ENCODE data around the gene MDM1. TPM values are rescaled to one million over a fixed set of nuclear protein-coding genes. Genes with fewer than 3 reads are reported as not detected.

MDM1 gene
- total and polyA plus RNA-seq, 2 experiments from 2014 or later = 3.6 to 14.9 TPM

GRCh38 chr12:68252077-68252476 lies 80.1 kb downstream of the MDM1 start:
- TF ChIP-seq, protein P1, sequence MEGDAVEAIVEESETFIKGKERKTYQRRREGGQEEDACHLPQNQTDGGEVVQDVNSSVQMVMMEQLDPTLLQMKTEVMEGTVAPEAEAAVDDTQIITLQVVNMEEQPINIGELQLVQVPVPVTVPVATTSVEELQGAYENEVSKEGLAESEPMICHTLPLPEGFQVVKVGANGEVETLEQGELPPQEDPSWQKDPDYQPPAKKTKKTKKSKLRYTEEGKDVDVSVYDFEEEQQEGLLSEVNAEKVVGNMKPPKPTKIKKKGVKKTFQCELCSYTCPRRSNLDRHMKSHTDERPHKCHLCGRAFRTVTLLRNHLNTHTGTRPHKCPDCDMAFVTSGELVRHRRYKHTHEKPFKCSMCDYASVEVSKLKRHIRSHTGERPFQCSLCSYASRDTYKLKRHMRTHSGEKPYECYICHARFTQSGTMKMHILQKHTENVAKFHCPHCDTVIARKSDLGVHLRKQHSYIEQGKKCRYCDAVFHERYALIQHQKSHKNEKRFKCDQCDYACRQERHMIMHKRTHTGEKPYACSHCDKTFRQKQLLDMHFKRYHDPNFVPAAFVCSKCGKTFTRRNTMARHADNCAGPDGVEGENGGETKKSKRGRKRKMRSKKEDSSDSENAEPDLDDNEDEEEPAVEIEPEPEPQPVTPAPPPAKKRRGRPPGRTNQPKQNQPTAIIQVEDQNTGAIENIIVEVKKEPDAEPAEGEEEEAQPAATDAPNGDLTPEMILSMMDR (IDR thresholded peaks at IDR 0.05; ENCODE audit: poor library complexity) = no peak
- TF ChIP-seq EZH2phosphoT487 (IDR thresholded peaks at IDR 0.05; ENCODE audit: low read depth, severe bottlenecking, unreplicated experiment) (no peak), EZH2 (IDR thresholded peaks at IDR 0.05; ENCODE audit: borderline replicate concordance) (no peak)
- no peak overlapping the region for H3K4me3 ChIP-seq
- no peaks in the 10 kb centered on the region for H3K79me2 ChIP-seq
- no peak overlapping the region for H3K27ac ChIP-seq
- H4K20me1 ChIP-seq (ENCODE audit: insufficient read depth, poor library complexity, severe bottlenecking) = no peaks in the 10 kb centered on the region
- no peaks in the 10 kb centered on the region for H3K4me1 ChIP-seq (ENCODE audit: insufficient read depth)
- no peak for DNase-seq (ENCODE audit: low spot score)
- WGBS (ENCODE audit: low lambda C conversion rate, missing lambda C conversion rate) = 87% methylated on average over 5 of the region's 5 CpGs
- no peak overlapping the region for H3K4me2 ChIP-seq
- no peaks in the 10 kb centered on the region for H3K9me3 ChIP-seq (ENCODE audit: low read depth)
- no peaks in the 10 kb centered on the region for H3K27me3 ChIP-seq
- H3K36me3 ChIP-seq (replicated peaks; ENCODE audit: insufficient read depth, low read depth) = no peaks in the 10 kb centered on the region
- no peaks in the 10 kb centered on the region for H3K9me2 ChIP-seq (replicated peaks; ENCODE audit: insufficient read depth)
- no peak overlapping the region for H2AFZ ChIP-seq

- no peak overlapping the region for H3K4me3 ChIP-seq
- WGBS (ENCODE audit: low lambda C conversion rate, missing lambda C conversion rate) = 72% methylated on average over 3 of the region's 3 CpGs
- H4K20me1 ChIP-seq (ENCODE audit: insufficient read depth, poor library complexity, severe bottlenecking) = no peaks in the 10 kb centered on the region
- H2AFZ ChIP-seq = no peak overlapping the region
- H3K27me3 ChIP-seq = no peaks in the 10 kb centered on the region
- H3K9me2 ChIP-seq (replicated peaks; ENCODE audit: insufficient read depth) = no peaks in the 10 kb centered on the region
- no peaks in the 10 kb centered on the region for H3K36me3 ChIP-seq (replicated peaks; ENCODE audit: insufficient read depth, low read depth)
- H3K9me3 ChIP-seq (ENCODE audit: low read depth) = no peaks in the 10 kb centered on the region
- DNase-seq (ENCODE audit: low spot score) = no peak
- no peak overlapping the region for H3K4me2 ChIP-seq
- no peaks in the 10 kb centered on the region for H3K79me2 ChIP-seq
- peaks cover 10% of the 10 kb centered on the region for H3K4me1 ChIP-seq (ENCODE audit: insufficient read depth)
- TF ChIP-seq, protein P1 (IDR thresholded peaks at IDR 0.05; ENCODE audit: poor library complexity) = no peak
- no peak overlapping the region for H3K27ac ChIP-seq
These were observed 81.7 kb downstream of the MDM1 start for GRCh38 chr12:68250454-68250853.

- Histone ChIP-seq H2AFZ (no peak overlapping the region), H3K4me2 (no peak overlapping the region), H3K4me1 (ENCODE audit: insufficient read depth) (peaks cover 17% of the 10 kb centered on the region), H3K27ac (no peak overlapping the region), H3K9me2 (replicated peaks; ENCODE audit: insufficient read depth) (no peaks in the 10 kb centered on the region), H3K9me3 (ENCODE audit: low read depth) (no peaks in the 10 kb centered on the region), H3K79me2 (no peaks in the 10 kb centered on the region), H3K27me3 (no peaks in the 10 kb centered on the region), H3K36me3 (replicated peaks; ENCODE audit: insufficient read depth, low read depth) (no peaks in the 10 kb centered on the region), H4K20me1 (ENCODE audit: insufficient read depth, poor library complexity, severe bottlenecking) (no peaks in the 10 kb centered on the region), H3K4me3 (no peak overlapping the region)
- no peak for DNase-seq (ENCODE audit: low spot score)
- TF ChIP-seq EZH2 (IDR thresholded peaks at IDR 0.05; ENCODE audit: borderline replicate concordance) = no peak
- TF ChIP-seq EZH2phosphoT487 (IDR thresholded peaks at IDR 0.05; ENCODE audit: low read depth, severe bottlenecking, unreplicated experiment) = no peak
- TF ChIP-seq, protein P1 (IDR thresholded peaks at IDR 0.05; ENCODE audit: poor library complexity) = no peak
These were observed 84.4 kb downstream of the MDM1 start for GRCh38 chr12:68247785-68248184.

DNA sequence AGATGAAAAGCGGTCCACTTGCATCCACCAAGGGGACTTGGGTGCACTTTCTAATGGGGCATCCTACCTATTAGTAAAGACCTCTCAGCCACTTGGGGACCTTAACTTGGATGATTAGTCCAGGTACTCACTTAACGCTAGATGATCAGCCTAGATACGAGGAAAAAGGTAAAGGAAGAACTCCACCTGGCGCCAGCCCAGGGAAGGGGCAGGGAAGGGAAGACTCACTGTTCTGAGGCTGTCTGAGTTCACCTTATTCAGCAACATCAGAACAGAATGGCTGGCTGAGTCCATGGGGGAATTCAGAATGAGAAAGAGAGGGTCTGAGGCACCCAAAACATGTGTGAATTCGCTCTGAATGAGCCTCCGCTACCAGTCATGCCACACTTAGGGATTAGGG lies 85.8 kb downstream of the MDM1 start:
- no peaks in the 10 kb centered on the region for H3K9me2 ChIP-seq (replicated peaks; ENCODE audit: insufficient read depth)
- H3K36me3 ChIP-seq (replicated peaks; ENCODE audit: insufficient read depth, low read depth) = no peaks in the 10 kb centered on the region
- H3K4me1 ChIP-seq (ENCODE audit: insufficient read depth) = peaks cover 17% of the 10 kb centered on the region
- no peak for DNase-seq (ENCODE audit: low spot score)
- 80% methylated on average over 6 of the region's 6 CpGs for WGBS (ENCODE audit: low lambda C conversion rate, missing lambda C conversion rate)
- no peaks in the 10 kb centered on the region for H3K79me2 ChIP-seq
- peak overlapping the region; percentile 71 for H3K4me2 ChIP-seq
- no peaks in the 10 kb centered on the region for H4K20me1 ChIP-seq (ENCODE audit: insufficient read depth, poor library complexity, severe bottlenecking)
- H3K27ac ChIP-seq = peak overlapping the region; percentile 32
- no peaks in the 10 kb centered on the region for H3K27me3 ChIP-seq
- no peak overlapping the region for H3K4me3 ChIP-seq
- no peak for TF ChIP-seq EZH2phosphoT487 (IDR thresholded peaks at IDR 0.05; ENCODE audit: low read depth, severe bottlenecking, unreplicated experiment)
- TF ChIP-seq EZH2 (IDR thresholded peaks at IDR 0.05; ENCODE audit: borderline replicate concordance) = no peak
- TF ChIP-seq, protein P1 (IDR thresholded peaks at IDR 0.05; ENCODE audit: poor library complexity) = no peak
- H2AFZ ChIP-seq = peak overlapping the region; percentile 23
- H3K9me3 ChIP-seq (ENCODE audit: low read depth) = no peaks in the 10 kb centered on the region

Data from hepatocyte (in vitro differentiated cells).